ENCODE measurements around the gene DCUN1D4. TPM values are rescaled to one million over a fixed set of nuclear protein-coding genes. Genes with fewer than 3 reads are reported as not detected.

DCUN1D4 gene
- polyA plus RNA-seq, 1 of the 3 experiments (the other 2 are of a cell fraction), result 42.9 TPM

DNA sequence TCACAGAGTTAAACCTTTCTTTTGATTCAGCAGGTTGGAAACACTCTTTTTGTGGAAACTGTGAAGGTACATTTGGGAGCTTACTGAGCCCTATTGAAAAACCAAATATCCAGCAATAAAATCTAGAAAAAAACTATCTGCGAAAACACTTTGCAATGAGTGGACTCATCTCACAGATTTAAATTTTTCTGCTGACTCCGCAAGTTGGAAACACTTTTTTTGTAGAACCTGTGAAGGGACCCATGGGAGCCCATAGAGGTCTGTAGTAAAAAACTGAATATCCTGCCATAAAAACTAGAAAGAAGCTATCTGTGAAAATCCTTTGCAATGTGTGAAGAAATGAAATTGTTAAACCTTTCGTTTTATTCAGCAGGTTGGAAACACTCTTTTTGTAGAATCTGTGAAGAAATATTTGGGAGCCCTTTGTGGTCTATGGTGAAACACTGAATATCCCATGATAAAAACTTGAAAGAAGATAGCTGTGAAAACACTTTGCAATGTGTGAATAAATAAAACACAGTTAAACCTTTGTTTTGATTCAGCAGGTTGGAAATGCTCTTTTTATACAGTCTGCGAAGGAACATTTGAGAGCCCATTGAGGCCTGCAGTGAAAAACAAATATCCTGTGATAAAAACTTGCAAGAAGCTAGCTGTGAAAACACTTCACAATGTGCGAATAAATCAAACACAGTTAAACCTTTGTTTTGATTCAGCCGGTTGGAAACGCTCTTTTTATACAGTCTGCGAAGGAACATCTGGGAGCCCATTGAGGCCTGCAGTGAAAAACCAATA, 22.3 kb upstream of the DCUN1D4 start (continued):
- TF ChIP-seq YY1 (IDR thresholded peaks at IDR 0.05; ENCODE audit: low read depth), result no peak
- TF ChIP-seq RFX5 (IDR thresholded peaks at IDR 0.05; ENCODE audit: low read length), result no peak

DNA sequence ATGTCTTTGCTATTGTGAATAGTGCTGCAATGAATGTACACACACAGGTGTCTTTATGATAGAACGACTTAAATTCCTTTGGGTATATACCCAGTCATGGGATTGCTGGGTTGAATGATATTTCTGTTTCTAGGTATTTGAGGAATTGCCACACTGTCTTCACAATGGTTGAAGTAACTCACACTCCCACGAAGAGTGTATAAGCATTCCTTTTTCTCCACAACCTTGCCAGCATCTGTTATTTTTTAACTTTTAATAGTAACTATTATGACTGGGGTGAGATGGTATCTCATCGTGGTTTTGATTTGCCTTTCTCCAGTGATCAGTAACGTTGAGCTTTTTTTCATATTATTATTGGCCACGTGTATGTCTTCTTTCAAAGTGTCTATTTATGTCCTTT, 17.6 kb upstream of the DCUN1D4 start:
- 2% methylated on average over 5 of the region's 5 CpGs for WGBS (ENCODE audit: low lambda C conversion rate)
- POLR2A ChIA-PET, result no interaction called here
- DNase-seq, result no peak

DNA sequence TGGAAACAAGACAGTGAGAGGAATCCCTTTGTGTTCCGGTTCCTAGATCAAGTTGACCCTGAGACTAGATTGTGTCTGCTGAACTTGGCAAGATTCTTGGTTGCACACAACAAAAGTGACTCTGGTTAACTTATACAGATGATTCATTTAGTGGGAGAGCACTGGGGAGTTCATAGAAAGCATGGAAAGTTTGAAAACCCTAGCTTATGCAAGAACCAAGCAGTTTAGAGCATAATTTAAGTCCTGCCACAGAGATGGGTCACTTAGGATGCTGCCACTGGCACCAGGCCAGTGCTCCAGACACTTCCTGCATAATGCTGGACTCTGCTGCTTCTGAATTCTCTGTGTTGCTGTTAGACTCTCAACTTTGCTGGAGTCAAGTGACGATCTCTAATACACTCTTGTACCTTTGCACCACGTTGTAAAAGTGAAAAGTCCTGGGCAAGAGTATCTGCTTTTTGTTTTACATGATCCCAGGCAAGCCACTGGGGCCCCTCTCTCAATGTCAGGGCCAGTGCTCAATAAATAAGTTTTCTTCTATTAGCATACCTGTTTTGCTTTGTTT, 12.7 kb upstream of the DCUN1D4 start:
- H2AFZ ChIP-seq (ENCODE audit: low read depth), result no peak overlapping the region
- ChIA-PET POLR2A (no interaction called here), CTCF (interaction anchor here (0.7 to 2.0 kb wide), 7 partner anchors 12 to 196 kb away, joined by 3 to 15 read pairs (median 3); no protein-coding TSS in a partner anchor)
- H4K20me1 ChIP-seq (ENCODE audit: insufficient read depth), result no peaks in the 10 kb centered on the region
- no peak overlapping the region for H3K9ac ChIP-seq
- H3K9me2 ChIP-seq, result no peaks in the 10 kb centered on the region
- H3K4me2 ChIP-seq, result no peak overlapping the region
- H3F3A ChIP-seq (replicated peaks; ENCODE audit: insufficient read depth), result no peaks in the 10 kb centered on the region
- H3K27me3 ChIP-seq (ENCODE audit: insufficient read depth), result no peaks in the 10 kb centered on the region
- H3K27ac ChIP-seq (ENCODE audit: low read depth in 2 of 2, low read length in 1 of 2), result no peak overlapping the region
- no peaks in the 10 kb centered on the region for H3K36me3 ChIP-seq (replicated peaks in 1 of 2; ENCODE audit: control insufficient read depth in 1 of 2, insufficient read depth in 2 of 2, low read length in 1 of 2)
- DNase-seq, result no peak
- no peaks in the 10 kb centered on the region for H3K79me2 ChIP-seq (ENCODE audit: insufficient read depth)
- TF ChIP-seq RXRA (IDR thresholded peaks at IDR 0.05; ENCODE audit: borderline replicate concordance, low read depth), result no peak
- TF ChIP-seq EZH2phosphoT487 (IDR thresholded peaks at IDR 0.05; ENCODE audit: borderline replicate concordance, low read depth), result no peak
- no peak for TF ChIP-seq SMC3 (IDR thresholded peaks at IDR 0.05; ENCODE audit: low read depth, low read length)
- TF ChIP-seq FOSL2 (IDR thresholded peaks at IDR 0.05; ENCODE audit: borderline replicate concordance, low read depth), result no peak
- no peak for TF ChIP-seq MAX (IDR thresholded peaks at IDR 0.05; ENCODE audit: low read depth)
- no peaks in the 10 kb centered on the region for H3K9me3 ChIP-seq
- H3K4me3 ChIP-seq (ENCODE audit: low read depth in 2 of 2, low read length in 1 of 2), result no peak overlapping the region
- H3K4me1 ChIP-seq (ENCODE audit: control insufficient read depth in 1 of 2, insufficient read depth in 2 of 2, low read depth in 1 of 2, low read length in 1 of 2), result peaks cover 0 to 3% of the 10 kb centered on the region in 2 experiments; a peak in 1 of 4 replicates
- 32% methylated on average over 3 of the region's 3 CpGs for WGBS (ENCODE audit: low lambda C conversion rate)

More for the DNA sequence above, 17.6 kb upstream of the DCUN1D4 start:
- no peaks in the 10 kb centered on the region for H3K36me3 ChIP-seq (replicated peaks in 1 of 2; ENCODE audit: control insufficient read depth in 1 of 2, insufficient read depth in 2 of 2, low read length in 1 of 2)
- H3K79me2 ChIP-seq (ENCODE audit: insufficient read depth), result no peaks in the 10 kb centered on the region
- CTCF ChIA-PET, result no interaction called here
- TF ChIP-seq CHD2 (IDR thresholded peaks at IDR 0.05; ENCODE audit: low read length, partially characterized antibody), result no peak
- TF ChIP-seq NRF1 (IDR thresholded peaks at IDR 0.05; ENCODE audit: low read depth, low read length), result no peak
- no peak for TF ChIP-seq FOSL2 (IDR thresholded peaks at IDR 0.05; ENCODE audit: borderline replicate concordance, low read depth)
- TF ChIP-seq RCOR1 (IDR thresholded peaks at IDR 0.05; ENCODE audit: low read length), result no peak
- no peak for TF ChIP-seq RAD21 (IDR thresholded peaks at IDR 0.05; ENCODE audit: low read length)
- no peak for TF ChIP-seq MAX (IDR thresholded peaks at IDR 0.05; ENCODE audit: low read depth)
- TF ChIP-seq POLR2AphosphoS5 (IDR thresholded peaks at IDR 0.05; ENCODE audit: low read depth, low read length), result no peak
- TF ChIP-seq ELF1 (IDR thresholded peaks at IDR 0.05), result no peak
- no peak for TF ChIP-seq FOXJ3 (CRISPR knock-in tag; IDR thresholded peaks at IDR 0.05)
- TF ChIP-seq, protein P1, sequence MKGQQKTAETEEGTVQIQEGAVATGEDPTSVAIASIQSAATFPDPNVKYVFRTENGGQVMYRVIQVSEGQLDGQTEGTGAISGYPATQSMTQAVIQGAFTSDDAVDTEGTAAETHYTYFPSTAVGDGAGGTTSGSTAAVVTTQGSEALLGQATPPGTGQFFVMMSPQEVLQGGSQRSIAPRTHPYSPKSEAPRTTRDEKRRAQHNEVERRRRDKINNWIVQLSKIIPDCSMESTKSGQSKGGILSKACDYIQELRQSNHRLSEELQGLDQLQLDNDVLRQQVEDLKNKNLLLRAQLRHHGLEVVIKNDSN (IDR thresholded peaks at IDR 0.05; ENCODE audit: borderline replicate concordance, low read depth), result no peak
- H3K9ac ChIP-seq, result no peak overlapping the region
- H3K4me1 ChIP-seq (ENCODE audit: control insufficient read depth in 1 of 2, insufficient read depth in 2 of 2, low read depth in 1 of 2, low read length in 1 of 2), result peaks cover 0 to 2% of the 10 kb centered on the region in 2 experiments; a peak in 1 of 4 replicates
- no peaks in the 10 kb centered on the region for H4K20me1 ChIP-seq (ENCODE audit: insufficient read depth)
- no peak overlapping the region for H3K27ac ChIP-seq (ENCODE audit: low read depth in 2 of 2, low read length in 1 of 2)
- H3K4me2 ChIP-seq, result no peak overlapping the region
- H3K4me3 ChIP-seq (ENCODE audit: low read depth in 2 of 2, low read length in 1 of 2), result no peak overlapping the region
- H3K9me2 ChIP-seq, result no peaks in the 10 kb centered on the region
- no peaks in the 10 kb centered on the region for H3K9me3 ChIP-seq
- no peaks in the 10 kb centered on the region for H3K27me3 ChIP-seq (ENCODE audit: insufficient read depth)
- H2AFZ ChIP-seq (ENCODE audit: low read depth), result no peak overlapping the region
- H3F3A ChIP-seq (replicated peaks; ENCODE audit: insufficient read depth), result no peaks in the 10 kb centered on the region
